ENCODE results near the gene TOP2A. TPM values are rescaled to one million over a fixed set of nuclear protein-coding genes. Genes with fewer than 3 reads are reported as not detected.

The TOP2A gene
- polyA plus RNA-seq, 1 of the 3 experiments (the other 2 are of a cell fraction): 20.6 TPM

- Histone ChIP-seq H2AFZ (ENCODE audit: low read depth) (peak within 1 kb of the TSS; percentile 72; the same call in 1 of the 2 replicates), H3K36me3 (replicated peaks in 1 of 2; ENCODE audit: control insufficient read depth in 1 of 2, insufficient read depth in 2 of 2, low read length in 1 of 2) (no peaks in the 10 kb centered on the region), H3K9ac (peak within 1 kb of the TSS; percentile 74), H3K4me2 (peak within 1 kb of the TSS; percentile 99), H3K4me3 (ENCODE audit: low read depth in 2 of 2, low read length in 1 of 2) (peak within 1 kb of the TSS; percentile 62 to 81), H4K20me1 (ENCODE audit: insufficient read depth) (no peaks in the 10 kb centered on the region), H3K27ac (ENCODE audit: low read depth in 2 of 2, low read length in 1 of 2) (peak within 1 kb of the TSS; percentile 74 to 77), H3K4me1 (ENCODE audit: control insufficient read depth in 1 of 2, insufficient read depth in 2 of 2, low read depth in 1 of 2, low read length in 1 of 2) (peaks cover 3 to 43% of the 10 kb centered on the region in 2 experiments; a peak in 2 of 4 replicates), H3K27me3 (ENCODE audit: insufficient read depth) (no peaks in the 10 kb centered on the region), H3F3A (replicated peaks; ENCODE audit: insufficient read depth) (no peaks in the 10 kb centered on the region), H3K79me2 (ENCODE audit: insufficient read depth) (peaks cover 44% of the 10 kb centered on the region), H3K9me2 (no peaks in the 10 kb centered on the region), H3K9me3 (no peaks in the 10 kb centered on the region)
- 13% methylated on average over 11 of the region's 98 CpGs for WGBS (ENCODE audit: low lambda C conversion rate)
- no peak for TF ChIP-seq USF1 (IDR thresholded peaks at IDR 0.05; ENCODE audit: borderline replicate concordance, low read depth)
- TF ChIP-seq SMC3 (IDR thresholded peaks at IDR 0.05; ENCODE audit: low read depth, low read length): peak; percentile 66
- no peak for TF ChIP-seq PBX3 (IDR thresholded peaks at IDR 0.05)
- peak; percentile 50 for TF ChIP-seq CTCF (IDR thresholded peaks at IDR 0.05)
- no peak for TF ChIP-seq EP300 (IDR thresholded peaks at IDR 0.05; ENCODE audit: borderline replicate concordance in 1 of 2, low read depth in 1 of 2, low read length in 1 of 2)
- TF ChIP-seq TAF1 (IDR thresholded peaks at IDR 0.05; ENCODE audit: borderline replicate concordance, low read depth, low read length): 0 out of 2 replicates have a peak, but pooled peaks have one; percentile 9
- TF ChIP-seq RCOR1 (IDR thresholded peaks at IDR 0.05; ENCODE audit: low read length): no peak
- no peak for TF ChIP-seq FOXJ3 (CRISPR knock-in tag; IDR thresholded peaks at IDR 0.05)
- TF ChIP-seq YY1 (IDR thresholded peaks at IDR 0.05; ENCODE audit: low read depth): no peak
- TF ChIP-seq USF2 (IDR thresholded peaks at IDR 0.05; ENCODE audit: borderline replicate concordance, low read depth, low read length): no peak
- peak; percentile 87; the same call in 1 of the 2 replicates for TF ChIP-seq MAX (IDR thresholded peaks at IDR 0.05; ENCODE audit: low read depth)
- 0 out of 2 replicates have a peak, but pooled peaks have one; percentile 20 for TF ChIP-seq MXI1 (IDR thresholded peaks at IDR 0.05; ENCODE audit: low read depth, low read length)
- TF ChIP-seq GATA2 (CRISPR knock-in tag; IDR thresholded peaks at IDR 0.05): no peak
- TF ChIP-seq NFIC (IDR thresholded peaks at IDR 0.05; ENCODE audit: borderline replicate concordance): no peak
- TF ChIP-seq TEAD4 (IDR thresholded peaks at IDR 0.05; ENCODE audit: borderline replicate concordance, insufficient read depth): no peak
- TF ChIP-seq RAD21 (IDR thresholded peaks at IDR 0.05; ENCODE audit: low read length): peak; percentile 56
- peak; percentile 38; the same call in 1 of the 2 replicates for TF ChIP-seq POLR2AphosphoS5 (IDR thresholded peaks at IDR 0.05; ENCODE audit: low read depth, low read length)
- TF ChIP-seq GABPA (IDR thresholded peaks at IDR 0.05; ENCODE audit: low read depth): no peak
- no peak for TF ChIP-seq NRF1 (IDR thresholded peaks at IDR 0.05; ENCODE audit: low read depth, low read length)
- ChIA-PET CTCF (interaction anchor here (0.6 to 18.2 kb wide), 25 partner anchors 10 to 176 kb away, joined by 3 to 332 read pairs (median 5); partner anchors contain the start of genes TNS4 and TOP2A), POLR2A (interaction anchor here (0.7 to 1.3 kb wide), 8 partner anchors 15 to 113 kb away, joined by 3 to 6 read pairs (median 5); partner anchors contain the start of gene TOP2A)
- peak; percentile 92 for DNase-seq
These were observed 25.7 kb upstream of the TOP2A start, which contains the start of gene IGFBP4 for GRCh38 chr17:40443196-40443987. IGFBP4 (plus strand) TSS chr17:40443450; CDS start chr17:40443736, 286 bp downstream.
